Measurements from ENCODE around the gene EFCAB8.
"Not testable (repeated sequence)": the region's sequence is repeated elsewhere in the genome, so short reads cannot be mapped to it uniquely, and the experiment has no call there.

Gene EFCAB8

GRCh38 chr20:32958574-32958973, 99.9 kb downstream of the EFCAB8 start:
- DNase-seq (ENCODE audit: low spot score) = no peak

DNA sequence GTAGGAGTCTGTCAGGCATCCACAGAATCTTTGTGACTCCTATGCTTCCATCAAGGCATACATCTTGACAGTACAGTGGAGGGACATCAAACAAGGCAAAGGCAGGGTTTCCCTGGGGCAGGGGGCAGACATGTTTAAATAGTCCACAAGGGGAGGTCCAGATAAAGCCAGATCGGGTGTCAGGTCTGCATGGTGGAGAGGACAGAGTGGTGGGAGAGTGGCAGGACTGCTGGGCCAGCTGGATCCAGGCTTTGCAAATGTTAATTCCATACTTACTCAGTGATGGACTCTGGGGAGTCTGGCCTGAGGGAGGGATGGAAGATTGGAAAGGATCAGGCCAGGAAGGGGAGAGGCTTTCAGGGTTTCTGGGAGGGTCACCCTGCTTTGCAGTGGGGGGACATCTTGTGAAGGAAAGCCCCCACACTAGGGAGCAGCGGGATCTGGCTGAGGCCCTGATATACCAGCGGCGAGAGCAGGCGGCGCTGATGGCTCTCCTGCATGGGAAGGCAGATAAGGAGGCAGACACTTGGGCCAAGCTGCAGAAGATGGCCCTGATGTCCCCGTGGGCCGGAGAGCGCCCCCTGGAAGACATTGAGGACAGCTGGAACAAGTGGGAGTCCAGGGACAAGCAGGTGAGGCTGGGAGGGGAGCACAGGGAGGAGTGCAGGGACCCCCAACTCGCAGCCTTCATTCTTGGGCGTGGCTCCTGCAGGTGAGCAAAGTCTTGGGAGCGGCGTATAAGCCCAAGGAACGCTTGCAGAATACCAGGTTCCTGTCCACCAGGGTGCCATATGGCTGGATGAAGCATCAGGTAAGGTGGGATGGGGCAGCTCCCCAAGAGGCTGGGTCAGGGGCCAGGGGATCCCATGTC, 100.9 kb downstream of the EFCAB8 start:
- no peak for DNase-seq (ENCODE audit: low spot score)

DNA sequence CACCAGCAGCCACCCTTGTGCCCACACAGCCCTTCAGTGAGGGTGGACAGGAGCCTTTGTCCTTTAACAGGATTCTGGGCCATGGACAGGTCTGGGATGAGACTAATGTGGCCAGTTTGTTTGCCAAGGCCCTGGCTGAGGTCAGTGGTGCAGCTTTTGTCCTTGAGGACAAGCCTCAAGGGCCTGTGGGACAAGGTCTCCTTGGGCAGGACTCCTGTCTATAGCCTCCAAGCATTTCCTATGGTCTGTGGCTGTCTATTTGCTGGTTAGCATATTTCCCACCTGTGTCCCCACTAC, 101.4 kb downstream of the EFCAB8 start:
- no peak for DNase-seq (ENCODE audit: low spot score)

GRCh38 chr20:32960849-32961731, 102.4 kb downstream of the EFCAB8 start:
- DNase-seq (ENCODE audit: low spot score) = no peak

- no peak for DNase-seq (ENCODE audit: low spot score)
Measured at GRCh38 chr20:32962053-32962452, 103.3 kb downstream of the EFCAB8 start.

DNA sequence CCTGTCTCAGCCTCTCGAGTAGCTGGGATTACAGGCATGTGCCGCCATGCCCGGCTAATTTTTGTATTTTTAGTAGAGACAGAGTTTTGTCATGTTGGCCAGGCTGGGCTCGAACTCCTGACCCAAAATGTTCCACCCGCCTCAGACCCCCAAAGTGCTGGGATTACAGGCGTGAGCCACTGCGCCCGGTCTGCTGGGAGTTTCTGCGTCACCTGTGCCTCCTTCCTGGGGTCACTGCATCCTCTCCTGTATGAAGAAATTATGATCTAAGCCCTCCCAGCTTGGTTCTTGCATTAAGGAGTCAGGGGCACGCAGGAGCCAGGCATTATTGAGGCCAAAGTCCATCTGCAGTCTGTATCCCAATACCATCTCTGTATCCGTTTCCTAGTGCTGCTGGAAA, 103.9 kb downstream of the EFCAB8 start:
- DNase-seq (ENCODE audit: low spot score) = not testable (repeated sequence)

DNA sequence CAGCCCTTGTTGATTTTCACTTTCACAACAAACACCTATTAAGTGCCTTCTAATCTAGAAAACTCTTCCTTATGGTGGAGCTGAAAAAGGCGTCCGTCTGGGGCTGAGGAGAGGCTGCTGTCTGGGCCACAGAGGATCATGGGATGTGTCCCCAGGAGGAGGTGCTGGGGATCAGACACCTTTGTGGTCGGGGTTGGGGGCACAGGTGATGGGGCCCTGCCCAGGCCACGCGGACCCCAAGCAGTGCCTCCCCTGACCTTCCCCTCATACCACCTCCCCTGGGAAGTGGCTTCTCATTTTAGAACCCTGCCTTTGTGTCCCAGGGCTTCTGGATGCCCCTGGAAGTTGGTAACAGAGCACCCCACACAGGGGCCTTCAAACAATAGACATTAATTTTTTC, 104.5 kb downstream of the EFCAB8 start:
- DNase-seq (ENCODE audit: low spot score) = no peak

DNA sequence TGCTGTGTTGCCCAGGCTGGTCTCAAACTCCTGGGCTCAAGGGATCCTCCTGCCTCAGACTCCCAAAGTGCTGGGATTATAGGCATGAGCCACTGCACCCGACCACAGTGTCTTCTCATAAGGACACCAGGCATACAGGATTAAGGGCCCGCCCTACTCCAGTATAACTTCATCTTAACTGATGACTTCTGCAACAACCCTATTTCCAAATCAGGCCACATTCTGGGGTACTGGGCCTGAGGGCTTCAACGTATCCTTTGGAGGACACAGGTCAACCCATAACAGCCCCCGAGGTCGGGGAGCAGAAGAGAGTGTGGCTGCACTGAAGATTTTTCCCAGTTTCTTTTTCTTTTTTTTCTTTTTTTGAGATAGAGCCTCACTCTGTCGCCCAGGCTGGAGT, 105.9 kb downstream of the EFCAB8 start:
- DNase-seq (ENCODE audit: low spot score) = no peak

DNA sequence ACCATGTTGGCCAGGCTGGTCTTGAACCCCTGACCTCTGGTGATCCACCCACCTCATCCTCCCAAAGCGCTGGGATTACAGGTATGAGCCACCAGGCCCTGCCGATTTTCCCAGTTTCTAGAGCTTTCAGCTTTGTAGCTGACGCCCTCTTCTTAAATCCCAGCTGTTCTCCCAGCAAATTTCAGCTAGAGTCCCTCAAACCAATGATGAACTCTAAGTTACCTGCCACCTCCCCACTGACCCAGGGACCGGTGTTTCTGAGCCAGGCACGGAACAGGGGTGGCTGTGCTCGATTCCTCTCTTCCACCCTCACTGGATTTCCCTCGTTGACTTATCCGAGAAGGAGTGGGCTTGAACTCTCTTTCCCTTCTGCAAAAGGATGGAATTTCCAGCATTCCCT, 106.4 kb downstream of the EFCAB8 start:
- no peak for DNase-seq (ENCODE audit: low spot score)

DNA sequence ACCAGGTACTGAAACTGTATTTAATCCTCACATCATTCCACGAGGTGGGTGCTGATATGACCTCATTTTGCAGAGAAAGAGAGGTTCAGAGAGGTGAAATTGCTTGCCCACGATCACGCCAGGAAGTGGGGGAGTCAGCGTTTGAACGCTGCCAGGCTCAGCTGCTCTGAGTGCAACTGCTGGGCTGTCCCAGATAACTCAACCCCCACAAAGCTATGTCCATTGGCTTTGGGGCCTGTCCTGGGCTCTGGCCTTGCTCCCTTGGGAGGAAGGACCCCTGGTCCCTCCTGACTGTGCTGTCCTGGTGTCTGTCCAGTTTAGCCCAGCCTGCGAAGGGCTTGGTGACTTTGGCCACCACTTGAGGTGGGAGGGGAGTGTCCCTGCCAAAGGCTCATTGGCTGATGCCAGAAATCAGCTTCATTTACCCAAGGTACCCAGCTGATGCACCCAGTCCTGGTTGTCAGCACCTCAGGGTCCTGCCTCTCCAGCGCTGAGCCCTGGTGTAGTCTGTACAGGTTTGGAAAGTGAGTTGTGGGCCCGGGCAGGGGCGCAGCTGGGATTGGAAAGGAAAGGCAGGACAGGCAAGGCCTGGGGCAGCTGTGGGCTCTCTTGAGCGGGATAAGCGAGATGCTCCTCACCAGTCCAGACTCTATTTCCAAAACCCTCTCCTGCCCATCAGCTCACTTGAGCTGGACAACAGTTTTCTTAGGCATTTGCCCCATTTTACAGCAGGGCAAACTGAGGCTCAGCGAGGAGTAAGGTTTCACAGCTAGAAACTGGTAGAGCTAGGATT, 107.1 kb downstream of the EFCAB8 start:
- no peak for DNase-seq (ENCODE audit: low spot score)

DNA sequence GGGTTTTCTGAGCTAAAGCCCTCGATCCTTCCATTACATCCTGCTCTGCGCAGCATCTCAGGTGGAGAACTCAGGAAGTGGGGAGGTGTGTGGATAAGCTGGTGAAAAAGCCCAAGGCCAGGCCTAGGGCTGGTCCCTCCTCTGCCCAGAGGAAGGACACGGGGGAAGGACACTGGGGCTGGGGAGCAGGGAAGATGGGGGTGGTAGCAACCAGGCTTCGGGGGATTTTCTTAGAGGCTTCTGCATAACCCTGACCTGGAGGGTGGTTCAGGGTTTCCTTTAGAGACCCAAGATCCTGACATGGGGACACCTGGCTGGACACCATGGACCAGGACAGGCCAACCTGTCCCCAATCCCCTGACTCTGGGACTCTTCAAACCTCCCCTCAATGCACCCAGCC, 107.7 kb downstream of the EFCAB8 start:
- no peak for DNase-seq (ENCODE audit: low spot score)

- no peak for DNase-seq (ENCODE audit: low spot score)
Measured at GRCh38 chr20:32966881-32967781, 108.4 kb downstream of the EFCAB8 start.

GRCh38 chr20:32967961-32968457, 109.3 kb downstream of the EFCAB8 start:
- DNase-seq (ENCODE audit: low spot score) = no peak

- DNase-seq (ENCODE audit: low spot score) = no peak
Measured at GRCh38 chr20:32968478-32969241, 109.9 kb downstream of the EFCAB8 start.

DNA sequence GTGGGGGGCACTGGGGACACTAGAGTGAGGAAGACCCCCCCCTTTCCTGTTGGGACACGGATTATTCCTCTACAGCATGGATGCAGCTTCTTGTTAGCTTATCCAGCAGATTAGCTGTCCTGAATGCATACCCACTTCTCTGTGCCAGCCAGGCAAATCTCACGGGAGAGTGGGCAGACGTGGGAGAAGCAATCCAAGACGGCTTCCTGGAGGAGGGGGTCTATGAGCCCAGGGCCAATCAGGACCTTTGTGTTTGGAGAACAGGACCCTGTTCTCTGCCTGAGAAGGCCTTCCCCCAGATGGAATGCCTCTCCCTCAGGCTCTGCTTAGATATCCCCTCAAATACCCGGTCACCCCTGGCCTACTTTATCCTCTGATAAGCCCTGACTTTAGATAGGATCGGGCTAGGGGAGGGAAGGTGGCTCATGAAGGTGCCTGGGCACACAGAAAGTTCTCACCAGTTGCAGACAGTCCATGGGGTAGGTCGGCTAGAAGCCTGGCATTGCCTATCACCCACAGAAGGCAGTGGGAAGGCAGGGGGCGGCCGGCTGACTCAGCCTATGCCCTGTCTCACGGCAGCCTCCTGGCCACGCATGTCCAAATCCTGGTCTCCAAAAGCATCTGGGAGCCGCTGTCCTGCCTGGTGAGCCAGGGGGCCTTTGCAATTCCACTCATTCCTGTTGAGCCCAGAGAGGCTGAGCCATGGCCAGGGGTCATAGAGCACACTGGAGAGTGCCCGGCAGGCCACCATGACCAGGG, 110.8 kb downstream of the EFCAB8 start:
- no peak for DNase-seq (ENCODE audit: low spot score)

DNA sequence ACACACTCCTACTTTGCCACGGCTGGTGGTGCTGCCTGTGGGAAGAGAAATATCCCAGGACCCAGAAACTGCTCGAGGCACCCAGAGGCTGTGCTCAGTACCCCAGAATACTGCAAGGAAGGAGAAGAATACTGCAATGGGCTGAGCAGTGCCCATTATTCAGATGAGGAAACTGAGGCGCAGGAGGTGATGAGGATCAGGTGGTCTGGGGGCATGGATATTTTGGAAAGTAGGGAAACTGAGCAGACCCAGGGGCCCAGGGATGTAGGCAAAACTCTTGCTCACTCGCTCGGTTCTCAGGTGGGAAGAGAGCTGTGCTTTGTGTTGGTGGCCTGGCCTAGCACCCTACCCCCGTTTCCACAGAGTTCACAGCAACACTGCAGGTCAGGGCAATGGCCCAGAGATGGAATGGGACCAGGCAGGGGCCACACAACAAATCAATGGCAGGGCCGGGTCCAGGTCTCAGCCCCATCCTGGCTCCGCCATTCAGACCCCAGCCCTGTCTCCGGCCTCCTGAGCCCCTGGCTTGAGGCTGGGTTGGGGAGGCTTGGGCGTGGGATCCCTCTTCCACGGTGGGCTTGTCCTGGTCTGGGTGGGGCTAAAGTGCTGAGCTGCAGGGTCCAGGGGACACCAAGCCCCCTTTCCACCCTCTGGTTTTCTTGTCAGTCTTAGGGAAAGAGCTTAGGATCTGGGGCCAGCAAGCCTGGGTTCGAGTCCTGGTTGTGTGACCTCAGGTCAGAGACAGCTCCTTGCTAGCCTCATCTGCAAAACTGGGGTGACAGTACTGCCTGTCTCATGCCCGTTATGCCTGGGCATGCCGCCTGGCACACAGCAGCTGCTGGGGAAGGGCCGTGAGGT, 111.6 kb downstream of the EFCAB8 start:
- no peak for DNase-seq (ENCODE audit: low spot score)

DNA sequence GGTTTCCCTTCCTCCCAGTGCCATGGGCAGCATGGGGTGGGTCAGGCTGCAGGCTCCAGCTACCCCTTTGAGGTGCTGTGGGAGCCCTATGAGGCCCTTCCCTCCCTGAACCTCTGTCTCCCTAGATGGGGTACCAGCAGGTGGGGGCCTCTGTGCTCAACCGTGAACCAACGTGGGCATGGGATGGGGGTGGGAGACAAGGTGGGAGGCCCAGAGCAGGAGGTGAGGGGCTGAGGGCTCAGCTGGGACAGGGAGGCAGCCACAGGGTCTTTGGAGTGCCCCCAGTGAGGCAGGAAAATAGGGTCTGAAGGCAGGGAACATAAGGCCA, 112.2 kb downstream of the EFCAB8 start:
- no peak for DNase-seq (ENCODE audit: low spot score)

GRCh38 chr20:32971703-32972161, 113.0 kb downstream of the EFCAB8 start:
- DNase-seq (ENCODE audit: low spot score) = no peak
